ENCODE data around the gene RAB1B. TPM values are rescaled to one million over a fixed set of nuclear protein-coding genes. Genes with fewer than 3 reads are reported as not detected.

RAB1B gene
- 100 to 1,000 TPM; 160 to 170 TPM for total RNA-seq

DNA sequence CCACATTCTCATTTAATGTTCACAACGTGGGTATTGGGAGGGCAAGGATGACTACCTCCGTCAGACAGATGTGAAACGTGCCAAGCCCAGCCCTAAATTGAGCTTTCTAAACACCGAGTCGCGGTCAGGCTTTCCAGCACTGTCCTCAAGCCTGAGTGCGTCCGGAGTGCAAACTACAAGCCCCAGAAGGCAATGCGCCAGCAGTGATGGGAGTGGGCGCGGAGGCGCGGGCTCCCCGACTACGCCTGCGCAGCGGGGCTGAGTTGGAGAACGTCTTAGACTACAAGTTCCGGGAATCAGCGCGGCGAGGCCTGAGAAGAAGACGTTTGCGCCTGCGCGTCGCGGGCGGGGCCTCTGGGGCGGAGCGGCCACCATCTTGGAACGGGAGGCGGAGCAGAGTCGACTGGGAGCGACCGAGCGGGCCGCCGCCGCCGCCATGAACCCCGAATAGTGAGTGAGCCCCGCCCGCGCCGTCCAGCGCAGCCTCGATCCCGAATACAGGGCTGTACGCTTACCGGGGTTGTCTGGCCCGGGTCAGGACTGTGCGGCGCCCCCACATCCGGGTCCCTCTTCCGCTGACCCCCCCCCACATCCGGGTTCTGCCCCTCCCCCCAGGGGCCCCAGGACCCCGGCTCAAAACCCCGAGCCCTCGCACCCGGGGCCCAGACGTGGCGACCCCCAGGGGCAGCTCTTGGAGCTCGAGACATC, at the start of gene RAB1B:
Gene RAB1B (plus strand): TSS at position 396 of the 708 bp plus-strand sequence. CDS start 41 bp downstream, at position 437.
- CTCF ChIA-PET: interaction anchor here (1.0 to 6.6 kb wide), 7 partner anchors 13 to 409 kb away, joined by 3 to 64 read pairs (median 3); partner anchors contain the start of gene MUS81
- no peaks in the 10 kb centered on the region for H3K9me3 Mint-ChIP-seq (ENCODE audit: insufficient read depth)
- ATAC-seq (peak; percentile 86), DNase-seq (peak; percentile 100)
- POLR2A ChIA-PET: interaction anchor here (0.5 to 1.8 kb wide), 13 partner anchors 10 to 397 kb away, joined by 3 to 15 read pairs (median 3); partner anchors contain the start of genes RBM14 and YIF1A
- no peaks in the 10 kb centered on the region for H3K27me3 Mint-ChIP-seq (ENCODE audit: low read depth)
- H3K4me3 Mint-ChIP-seq: peak within 1 kb of the TSS; percentile 84
- H3K4me1 Mint-ChIP-seq (ENCODE audit: low read depth): peaks cover 49% of the 10 kb centered on the region
- peak within 1 kb of the TSS; percentile 98 for H3K27ac Mint-ChIP-seq
- peaks cover 51% of the 10 kb centered on the region for H3K36me3 Mint-ChIP-seq (ENCODE audit: low read depth)

DNA sequence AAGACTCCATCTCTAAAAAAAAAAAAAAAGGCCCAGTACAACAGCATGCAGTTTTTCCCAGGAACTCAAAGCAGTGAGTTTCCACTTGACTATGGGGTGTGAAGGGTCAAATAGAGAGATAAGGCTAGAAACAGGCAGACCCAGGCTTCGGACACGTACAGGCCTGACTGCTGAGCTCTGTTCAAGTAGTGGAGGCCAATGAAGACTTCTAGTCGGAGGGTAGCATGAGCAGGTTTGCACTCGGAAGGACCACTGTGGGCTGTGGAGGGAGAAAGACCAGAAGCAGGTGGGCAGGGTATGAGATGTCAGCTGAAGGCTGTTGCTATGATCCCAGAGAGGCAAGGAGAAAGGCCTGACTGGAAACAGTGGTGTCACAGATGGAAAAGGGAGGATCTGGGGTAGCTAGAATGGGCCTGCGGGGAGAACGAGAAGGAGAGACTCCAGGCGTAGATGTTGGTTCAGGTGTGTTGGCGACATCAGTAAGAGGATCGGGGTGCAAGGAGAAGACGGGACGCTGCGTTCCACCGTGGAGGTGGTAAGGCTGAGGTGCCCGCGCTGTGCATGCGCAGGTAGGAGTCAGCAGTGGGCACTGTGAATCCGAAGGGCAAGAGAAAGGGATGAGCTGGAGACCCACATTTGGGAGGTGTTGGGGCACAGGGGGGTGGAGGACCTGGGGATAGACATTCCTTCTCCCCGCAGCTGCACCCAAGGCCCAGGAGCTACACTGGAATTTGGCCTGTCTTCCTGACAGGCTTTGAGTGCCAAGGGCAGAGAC, 49.4 kb upstream of the RAB1B start:
- CTCF ChIA-PET: no interaction called here
- no peak overlapping the region for H3K27ac Mint-ChIP-seq

GRCh38 chr11:66219846-66220565, 48.4 kb upstream of the RAB1B start:
- H3K9me3 Mint-ChIP-seq (ENCODE audit: insufficient read depth): no peaks in the 10 kb centered on the region
- POLR2A ChIA-PET: interaction anchor here (1.0 kb wide), 1 partner anchor 48 kb away, joined by 4 read pairs; the partner anchor contains the start of gene RAB1B
- H3K4me3 Mint-ChIP-seq: no peak overlapping the region
- peaks cover 24% of the 10 kb centered on the region for H3K4me1 Mint-ChIP-seq (ENCODE audit: low read depth)
- H3K27me3 Mint-ChIP-seq (ENCODE audit: low read depth): no peaks in the 10 kb centered on the region
- peaks cover 30% of the 10 kb centered on the region for H3K36me3 Mint-ChIP-seq (ENCODE audit: low read depth)
- CTCF ChIA-PET: interaction anchor here (0.7 to 1.4 kb wide), 4 partner anchors 48 to 166 kb away, joined by 3 to 5 read pairs (median 3); partner anchors contain the start of genes RAB1B and YIF1A
- no peak for ATAC-seq
- H3K27ac Mint-ChIP-seq: no peak overlapping the region
- DNase-seq: no peak

More for the DNA sequence above, 49.4 kb upstream of the RAB1B start:
- POLR2A ChIA-PET: no interaction called here
- no peak for ATAC-seq
- H3K4me1 Mint-ChIP-seq (ENCODE audit: low read depth): peaks cover 24% of the 10 kb centered on the region
- DNase-seq: no peak
- no peaks in the 10 kb centered on the region for H3K27me3 Mint-ChIP-seq (ENCODE audit: low read depth)
- H3K36me3 Mint-ChIP-seq (ENCODE audit: low read depth): peaks cover 32% of the 10 kb centered on the region
- no peak overlapping the region for H3K4me3 Mint-ChIP-seq
- no peaks in the 10 kb centered on the region for H3K9me3 Mint-ChIP-seq (ENCODE audit: insufficient read depth)

DNA sequence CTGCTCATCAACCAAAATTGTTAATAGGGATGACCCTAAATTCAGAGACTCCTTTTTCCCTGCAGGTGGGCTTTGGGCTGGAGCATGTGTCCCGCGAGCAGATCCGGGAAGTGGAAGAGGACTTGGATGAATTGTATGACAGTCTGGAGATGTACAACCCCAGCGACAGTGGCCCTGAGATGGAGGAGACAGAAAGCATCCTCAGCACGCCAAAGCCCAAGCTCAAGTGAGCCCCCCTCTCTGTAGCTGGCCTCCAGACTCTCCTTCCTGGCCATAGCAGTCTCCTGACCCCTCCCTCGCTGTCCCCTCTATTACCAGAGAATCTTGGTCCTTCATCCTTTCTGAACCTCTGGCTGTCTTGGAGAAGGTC, 47.9 kb upstream of the RAB1B start:
- H3K36me3 Mint-ChIP-seq (ENCODE audit: low read depth): peaks cover 30% of the 10 kb centered on the region
- no peak for ATAC-seq
- H3K27ac Mint-ChIP-seq: no peak overlapping the region
- CTCF ChIA-PET: interaction anchor here (0.7 to 3.0 kb wide), 6 partner anchors 16 to 166 kb away, joined by 3 to 25 read pairs (median 4); partner anchors contain the start of genes RAB1B and YIF1A
- peaks cover 24% of the 10 kb centered on the region for H3K4me1 Mint-ChIP-seq (ENCODE audit: low read depth)
- no peak for DNase-seq
- no peak overlapping the region for H3K4me3 Mint-ChIP-seq
- no peaks in the 10 kb centered on the region for H3K27me3 Mint-ChIP-seq (ENCODE audit: low read depth)
- H3K9me3 Mint-ChIP-seq (ENCODE audit: insufficient read depth): no peaks in the 10 kb centered on the region
- POLR2A ChIA-PET: interaction anchor here (1.0 kb wide), 1 partner anchor 47 kb away, joined by 4 read pairs; the partner anchor contains the start of gene RAB1B

DNA sequence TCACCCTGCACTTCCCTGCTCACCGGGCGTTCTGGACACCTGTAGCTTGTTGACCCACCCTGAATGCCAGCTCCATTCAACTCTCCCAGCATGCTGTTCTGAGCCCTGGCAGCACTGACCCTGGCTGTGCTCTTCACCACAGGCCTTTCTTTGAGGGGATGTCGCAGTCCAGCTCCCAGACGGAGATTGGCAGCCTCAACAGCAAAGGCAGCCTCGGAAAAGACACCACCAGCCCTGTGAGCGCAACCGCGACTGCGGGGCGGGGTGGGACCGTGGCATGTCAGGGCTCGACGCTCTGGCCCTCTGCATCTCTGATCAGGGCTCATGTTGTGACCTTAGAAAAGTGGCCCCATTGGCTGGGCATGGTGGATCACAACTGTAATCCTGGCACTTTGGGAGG, 47.4 kb upstream of the RAB1B start:
- Mint-ChIP-seq H3K27ac (no peak overlapping the region), H3K36me3 (ENCODE audit: low read depth) (peaks cover 29% of the 10 kb centered on the region), H3K4me3 (no peak overlapping the region), H3K4me1 (ENCODE audit: low read depth) (peaks cover 25% of the 10 kb centered on the region), H3K27me3 (ENCODE audit: low read depth) (no peaks in the 10 kb centered on the region), H3K9me3 (ENCODE audit: insufficient read depth) (no peaks in the 10 kb centered on the region)
- ChIA-PET CTCF (interaction anchor here (0.7 to 3.0 kb wide), 8 partner anchors 15 to 165 kb away, joined by 3 to 25 read pairs (median 3); partner anchors contain the start of genes RAB1B and YIF1A), POLR2A (interaction anchor here (0.6 to 1.0 kb wide), 4 partner anchors 39 to 389 kb away, joined by 3 to 4 read pairs (median 3); partner anchors contain the start of gene RAB1B)
- no peak for ATAC-seq
- DNase-seq: no peak

DNA sequence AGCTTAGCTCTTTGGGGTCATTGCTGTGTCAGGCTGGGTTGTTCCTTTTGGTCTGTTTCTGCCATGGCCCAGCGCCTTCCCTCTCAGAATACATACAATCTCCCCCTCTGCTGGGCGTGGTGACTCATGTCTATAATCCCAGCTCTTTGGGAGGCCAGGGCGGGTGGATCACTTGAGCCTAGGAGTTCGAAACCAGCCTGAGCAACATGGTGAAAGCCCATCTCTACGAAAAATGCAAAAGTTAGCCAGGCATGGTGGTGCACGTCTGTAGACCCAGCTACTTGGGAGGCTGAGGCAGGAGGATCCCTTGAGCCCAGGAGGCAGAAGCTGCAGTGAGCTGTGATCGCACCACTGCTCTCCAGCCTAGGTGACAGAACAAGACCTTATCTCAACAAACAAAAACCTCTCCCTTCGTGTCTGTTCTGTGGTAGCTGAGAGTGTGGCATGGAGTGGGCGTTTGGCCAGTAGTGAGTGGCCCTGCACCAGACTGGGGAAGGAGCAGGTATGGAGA, 46.7 kb upstream of the RAB1B start:
- DNase-seq (no peak), ATAC-seq (no peak)
- Mint-ChIP-seq H3K27ac (peak overlapping the region; percentile 61), H3K36me3 (ENCODE audit: low read depth) (peaks cover 21% of the 10 kb centered on the region), H3K4me3 (no peak overlapping the region), H3K27me3 (ENCODE audit: low read depth) (no peaks in the 10 kb centered on the region), H3K4me1 (ENCODE audit: low read depth) (peaks cover 32% of the 10 kb centered on the region), H3K9me3 (ENCODE audit: insufficient read depth) (no peaks in the 10 kb centered on the region)
- ChIA-PET CTCF (interaction anchor here (0.6 to 3.0 kb wide), 22 partner anchors 13 to 180 kb away, joined by 3 to 25 read pairs (median 4); partner anchors contain the start of genes RAB1B and YIF1A), POLR2A (interaction anchor here (0.6 to 1.1 kb wide), 8 partner anchors 32 to 390 kb away, joined by 3 to 4 read pairs (median 3); partner anchors contain the start of gene RAB1B)

- H3K4me3 Mint-ChIP-seq: no peak overlapping the region
Observed at GRCh38 chr11:66222358-66223149, 45.9 kb upstream of the RAB1B start.

GRCh38 chr11:66224226-66224855, 44.1 kb upstream of the RAB1B start:
- DNase-seq: no peak
- POLR2A ChIA-PET: no interaction called here
- Mint-ChIP-seq H3K4me3 (no peak overlapping the region), H3K27me3 (ENCODE audit: low read depth) (no peaks in the 10 kb centered on the region), H3K9me3 (ENCODE audit: insufficient read depth) (no peaks in the 10 kb centered on the region), H3K27ac (no peak overlapping the region), H3K36me3 (ENCODE audit: low read depth) (peaks cover 14% of the 10 kb centered on the region), H3K4me1 (ENCODE audit: low read depth) (peaks cover 24% of the 10 kb centered on the region)
- ATAC-seq: no peak
- CTCF ChIA-PET: interaction anchor here (1.4 kb wide), 1 partner anchor 29 kb away, joined by 3 read pairs; no protein-coding TSS in a partner anchor

More at GRCh38 chr11:66222358-66223149, 45.9 kb upstream of the RAB1B start:
- Mint-ChIP-seq H3K27me3 (ENCODE audit: low read depth) (no peaks in the 10 kb centered on the region), H3K27ac (peak overlapping the region; percentile 64), H3K36me3 (ENCODE audit: low read depth) (peaks cover 20% of the 10 kb centered on the region), H3K9me3 (ENCODE audit: insufficient read depth) (no peaks in the 10 kb centered on the region), H3K4me1 (ENCODE audit: low read depth) (peaks cover 30% of the 10 kb centered on the region)
- ATAC-seq (peak; percentile 95), DNase-seq (peak; percentile 95)
- ChIA-PET POLR2A (interaction anchor here (0.6 to 1.1 kb wide), 7 partner anchors 31 to 571 kb away, joined by 3 to 4 read pairs (median 3); partner anchors contain the start of genes RAB1B and YIF1A), CTCF (interaction anchor here (0.6 to 3.0 kb wide), 24 partner anchors 14 to 181 kb away, joined by 3 to 25 read pairs (median 4); partner anchors contain the start of genes RAB1B and YIF1A)

DNA sequence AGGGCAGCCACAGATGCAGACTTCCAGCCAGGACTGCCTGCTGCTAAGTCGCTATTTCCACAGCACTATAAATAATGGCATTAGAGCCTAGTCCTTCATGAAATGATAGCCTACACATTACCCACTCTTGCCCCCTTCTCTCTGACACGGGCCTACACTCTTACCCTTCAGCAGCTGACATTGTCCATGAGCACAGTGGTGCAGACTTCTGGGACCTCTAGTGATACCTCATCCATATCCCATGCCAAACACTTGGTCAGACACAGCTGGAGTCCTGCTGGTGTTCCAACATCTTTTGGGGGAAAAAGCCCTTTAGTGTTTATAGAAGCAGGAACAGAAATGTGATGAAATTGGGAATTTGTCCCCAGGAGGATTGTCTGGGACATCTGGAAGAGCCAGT, 43.4 kb upstream of the RAB1B start:
- Mint-ChIP-seq H3K36me3 (ENCODE audit: low read depth) (peaks cover 15% of the 10 kb centered on the region), H3K27ac (no peak overlapping the region), H3K9me3 (ENCODE audit: insufficient read depth) (no peaks in the 10 kb centered on the region), H3K27me3 (ENCODE audit: low read depth) (no peaks in the 10 kb centered on the region), H3K4me1 (ENCODE audit: low read depth) (peaks cover 24% of the 10 kb centered on the region), H3K4me3 (no peak overlapping the region)
- POLR2A ChIA-PET: interaction anchor here (1.8 kb wide), 1 partner anchor 12 kb away, joined by 4 read pairs; no protein-coding TSS in a partner anchor
- ATAC-seq (no peak), DNase-seq (no peak)
- CTCF ChIA-PET: interaction anchor here (1.0 to 1.5 kb wide), 3 partner anchors 28 to 445 kb away, joined by 3 to 6 read pairs (median 3); no protein-coding TSS in a partner anchor

- POLR2A ChIA-PET: interaction anchor here (0.6 to 1.8 kb wide), 2 partner anchors 11 to 40 kb away, joined by 3 to 4 read pairs; no protein-coding TSS in a partner anchor
- ATAC-seq (no peak), DNase-seq (no peak)
- H3K9me3 Mint-ChIP-seq (ENCODE audit: insufficient read depth): no peaks in the 10 kb centered on the region
- no peak overlapping the region for H3K4me3 Mint-ChIP-seq
- CTCF ChIA-PET: interaction anchor here (0.8 to 1.5 kb wide), 3 partner anchors 57 to 446 kb away, joined by 3 to 6 read pairs (median 3); no protein-coding TSS in a partner anchor
- peaks cover 24% of the 10 kb centered on the region for H3K4me1 Mint-ChIP-seq (ENCODE audit: low read depth)
- H3K27ac Mint-ChIP-seq: peak overlapping the region; percentile 19
- H3K36me3 Mint-ChIP-seq (ENCODE audit: low read depth): peaks cover 12% of the 10 kb centered on the region
- no peaks in the 10 kb centered on the region for H3K27me3 Mint-ChIP-seq (ENCODE audit: low read depth)
Observed at GRCh38 chr11:66226101-66226500, 42.3 kb upstream of the RAB1B start.
